ENCODE data around the gene ABCC3.

DNA sequence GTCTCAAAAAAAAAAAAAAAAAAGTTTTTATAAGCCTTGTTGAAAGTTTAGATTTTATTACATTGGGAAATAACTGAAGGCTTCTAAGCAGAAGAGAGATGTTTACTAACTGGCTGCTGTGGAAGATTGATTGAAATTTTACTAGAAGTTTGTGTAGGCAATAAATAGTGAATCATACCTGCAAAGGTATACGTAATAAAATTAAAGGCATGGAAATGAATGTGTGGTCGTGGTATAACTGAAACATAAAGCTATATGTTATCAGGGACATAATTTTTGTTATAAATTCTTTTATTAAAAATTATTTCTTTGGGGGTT lies 93.4 kb downstream of the ABCC3 start:
- TF ChIP-seq CTCF (IDR thresholded peaks at IDR 0.05): no peak
- no peak for TF ChIP-seq POLR2AphosphoS5 (IDR thresholded peaks at IDR 0.05)
- no peak for TF ChIP-seq POLR2A (IDR thresholded peaks at IDR 0.05)

Data from breast epithelium (tissue), 3 donors.